Activated T-cell treated with anti-CD3 and anti-CD28 coated beads for 4 hours (primary cell): Measurements from ENCODE around the gene IL21R.
"Not testable (repeated sequence)": the region's sequence is repeated elsewhere in the genome, so short reads cannot be mapped to it uniquely, and the experiment has no call there.

ENCODE experiments used
- DNase-seq: peaks from one replicate; pipeline ENCODE4 v3.0.0-alpha.2; 2020

The IL21R gene

DNA sequence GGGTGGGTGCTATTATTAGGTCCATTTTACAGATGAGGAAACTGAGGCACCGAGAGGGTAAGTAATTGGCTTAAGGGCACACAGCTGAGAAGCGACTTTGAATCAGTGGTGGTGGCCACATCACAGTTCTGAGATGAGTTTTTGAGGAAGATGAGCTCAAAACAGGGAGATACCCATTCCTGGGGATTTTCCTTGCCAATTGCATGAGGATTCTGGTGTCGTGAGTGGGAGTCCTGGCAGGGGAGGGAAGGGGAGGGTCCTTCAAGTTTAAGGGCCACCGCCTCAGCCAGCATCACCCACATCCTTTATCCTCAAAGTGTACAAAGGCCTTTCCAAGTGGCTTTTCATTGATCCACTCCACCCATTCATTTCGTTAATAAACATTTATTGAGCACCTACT, 45.3 kb downstream of the IL21R start:
- DNase-seq: no peak

DNA sequence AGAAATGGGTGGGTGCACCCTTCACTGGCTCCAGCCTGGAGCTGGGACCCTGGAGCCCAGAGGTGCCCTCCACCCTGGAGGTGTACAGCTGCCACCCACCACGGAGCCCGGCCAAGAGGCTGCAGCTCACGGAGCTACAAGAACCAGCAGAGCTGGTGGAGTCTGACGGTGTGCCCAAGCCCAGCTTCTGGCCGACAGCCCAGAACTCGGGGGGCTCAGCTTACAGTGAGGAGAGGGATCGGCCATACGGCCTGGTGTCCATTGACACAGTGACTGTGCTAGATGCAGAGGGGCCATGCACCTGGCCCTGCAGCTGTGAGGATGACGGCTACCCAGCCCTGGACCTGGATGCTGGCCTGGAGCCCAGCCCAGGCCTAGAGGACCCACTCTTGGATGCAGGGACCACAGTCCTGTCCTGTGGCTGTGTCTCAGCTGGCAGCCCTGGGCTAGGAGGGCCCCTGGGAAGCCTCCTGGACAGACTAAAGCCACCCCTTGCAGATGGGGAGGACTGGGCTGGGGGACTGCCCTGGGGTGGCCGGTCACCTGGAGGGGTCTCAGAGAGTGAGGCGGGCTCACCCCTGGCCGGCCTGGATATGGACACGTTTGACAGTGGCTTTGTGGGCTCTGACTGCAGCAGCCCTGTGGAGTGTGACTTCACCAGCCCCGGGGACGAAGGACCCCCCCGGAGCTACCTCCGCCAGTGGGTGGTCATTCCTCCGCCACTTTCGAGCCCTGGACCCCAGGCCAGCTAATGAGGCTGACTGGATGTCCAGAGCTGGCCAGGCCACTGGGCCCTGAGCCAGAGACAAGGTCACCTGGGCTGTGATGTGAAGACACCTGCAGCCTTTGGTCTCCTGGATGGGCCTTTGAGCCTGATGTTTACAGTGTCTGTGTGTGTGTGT, 46.8 kb downstream of the IL21R start:
- DNase-seq: no peak

DNA sequence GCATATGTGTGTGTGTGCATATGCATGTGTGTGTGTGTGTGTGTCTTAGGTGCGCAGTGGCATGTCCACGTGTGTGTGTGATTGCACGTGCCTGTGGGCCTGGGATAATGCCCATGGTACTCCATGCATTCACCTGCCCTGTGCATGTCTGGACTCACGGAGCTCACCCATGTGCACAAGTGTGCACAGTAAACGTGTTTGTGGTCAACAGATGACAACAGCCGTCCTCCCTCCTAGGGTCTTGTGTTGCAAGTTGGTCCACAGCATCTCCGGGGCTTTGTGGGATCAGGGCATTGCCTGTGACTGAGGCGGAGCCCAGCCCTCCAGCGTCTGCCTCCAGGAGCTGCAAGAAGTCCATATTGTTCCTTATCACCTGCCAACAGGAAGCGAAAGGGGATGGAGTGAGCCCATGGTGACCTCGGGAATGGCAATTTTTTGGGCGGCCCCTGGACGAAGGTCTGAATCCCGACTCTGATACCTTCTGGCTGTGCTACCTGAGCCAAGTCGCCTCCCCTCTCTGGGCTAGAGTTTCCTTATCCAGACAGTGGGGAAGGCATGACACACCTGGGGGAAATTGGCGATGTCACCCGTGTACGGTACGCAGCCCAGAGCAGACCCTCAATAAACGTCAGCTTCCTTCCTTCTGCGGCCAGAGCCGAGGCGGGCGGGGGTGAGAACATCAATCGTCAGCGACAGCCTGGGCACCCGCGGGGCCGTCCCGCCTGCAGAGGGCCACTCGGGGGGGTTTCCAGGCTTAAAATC, 47.6 kb downstream of the IL21R start:
- peak; percentile 75 for DNase-seq

DNA sequence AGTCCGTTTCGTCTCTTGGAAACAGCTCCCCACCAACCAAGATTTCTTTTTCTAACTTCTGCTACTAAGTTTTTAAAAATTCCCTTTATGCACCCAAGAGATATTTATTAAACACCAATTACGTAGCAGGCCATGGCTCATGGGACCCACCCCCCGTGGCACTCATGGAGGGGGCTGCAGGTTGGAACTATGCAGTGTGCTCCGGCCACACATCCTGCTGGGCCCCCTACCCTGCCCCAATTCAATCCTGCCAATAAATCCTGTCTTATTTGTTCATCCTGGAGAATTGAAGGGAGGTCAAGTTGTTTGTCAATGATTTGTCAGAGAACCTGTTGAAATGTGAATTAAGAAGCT, 48.2 kb downstream of the IL21R start:
- DNase-seq: no peak

DNA sequence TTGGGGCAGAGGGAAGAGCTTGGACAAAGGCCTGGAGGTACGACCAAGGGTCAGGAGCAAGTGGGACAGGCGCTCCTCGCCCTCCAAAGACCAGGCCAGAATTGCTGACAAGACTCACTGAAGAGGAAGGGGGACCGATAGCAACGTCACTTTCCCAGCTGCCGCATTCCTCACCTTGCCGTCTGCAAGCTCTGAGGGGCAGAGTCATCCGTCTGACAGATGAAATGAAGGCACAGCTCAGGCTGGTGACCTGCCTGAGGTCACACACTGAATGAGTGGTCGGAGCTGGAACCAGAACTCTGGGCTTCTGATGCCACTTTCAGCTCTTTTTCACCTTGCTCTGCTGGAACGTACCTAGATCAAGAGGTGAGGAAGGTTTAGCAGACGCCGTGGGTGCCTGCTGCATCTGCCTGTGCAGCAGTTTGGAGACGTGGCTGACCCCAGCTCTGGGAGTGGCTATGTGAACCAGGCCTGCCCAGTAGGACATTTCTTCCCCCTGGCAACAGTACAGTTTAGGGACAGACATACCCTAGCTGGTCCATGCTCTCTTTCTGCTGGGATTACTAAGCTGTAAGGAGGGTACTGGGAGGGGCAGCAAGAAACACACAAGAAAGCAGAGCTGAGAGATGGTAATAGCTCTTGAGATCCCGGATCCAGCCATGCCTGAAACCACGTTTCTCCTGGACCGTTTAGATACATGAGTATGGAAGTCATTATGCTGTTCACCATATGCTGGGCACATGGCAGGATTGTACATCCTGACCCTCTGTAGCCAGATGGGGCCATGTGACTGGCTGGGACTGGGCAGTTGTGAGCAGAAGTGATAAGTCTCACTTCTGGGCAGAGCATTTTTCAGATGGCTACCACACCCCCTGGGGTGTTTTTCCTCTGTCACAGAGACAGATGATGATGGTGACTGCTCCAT, 50.9 kb downstream of the IL21R start:
- DNase-seq: no peak

DNA sequence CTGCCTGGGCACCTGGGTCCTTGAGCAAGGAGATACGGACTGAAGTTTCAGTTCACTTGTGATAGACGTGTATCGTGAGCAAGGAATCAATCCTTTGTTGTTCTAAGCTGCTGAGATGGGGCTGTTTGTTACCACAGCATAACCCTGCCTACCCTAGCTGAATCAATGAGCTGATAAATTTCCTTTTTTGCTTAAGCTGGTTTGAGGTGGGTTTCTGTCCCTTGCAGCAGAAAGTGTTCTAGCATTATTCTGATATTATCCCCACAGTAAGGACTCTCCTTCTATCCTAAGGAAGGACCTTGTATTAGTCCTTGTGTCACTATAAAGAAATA, 51.5 kb downstream of the IL21R start:
- DNase-seq: no peak

DNA sequence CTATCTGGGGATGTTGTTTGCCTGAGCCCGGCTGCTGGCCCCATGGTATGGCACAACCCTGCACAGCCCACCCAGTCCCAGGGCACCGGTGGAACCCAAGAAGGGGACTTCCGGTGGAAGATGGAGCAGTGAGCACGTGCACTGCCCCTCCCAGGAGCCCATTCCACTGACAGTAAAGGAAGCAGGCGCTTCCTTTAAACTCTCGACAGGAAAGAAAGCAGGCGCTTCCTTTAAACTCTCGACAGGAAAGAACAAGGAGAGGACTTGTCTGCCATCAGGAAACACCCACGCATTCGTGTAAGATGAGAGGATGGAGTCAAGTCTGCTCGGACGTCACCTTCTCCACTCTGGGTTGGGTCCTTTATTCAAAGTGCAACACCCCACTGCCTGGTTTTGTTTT, 53.7 kb downstream of the IL21R start:
- no peak for DNase-seq

DNA sequence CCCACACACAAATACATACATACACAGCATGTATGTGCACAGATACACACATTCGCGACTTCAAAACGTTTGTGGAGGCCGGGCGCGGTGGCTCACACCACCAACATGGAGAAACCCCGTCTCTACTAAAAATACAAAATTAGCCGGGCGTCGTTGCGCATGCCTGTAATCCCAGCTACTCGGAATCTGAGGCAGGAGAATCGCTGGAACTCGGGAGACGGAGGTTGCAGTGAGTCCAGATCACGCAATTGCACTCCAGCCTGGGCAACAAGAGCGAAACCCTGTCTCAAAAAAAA, 55.6 kb downstream of the IL21R start:
- not testable (repeated sequence) for DNase-seq

DNA sequence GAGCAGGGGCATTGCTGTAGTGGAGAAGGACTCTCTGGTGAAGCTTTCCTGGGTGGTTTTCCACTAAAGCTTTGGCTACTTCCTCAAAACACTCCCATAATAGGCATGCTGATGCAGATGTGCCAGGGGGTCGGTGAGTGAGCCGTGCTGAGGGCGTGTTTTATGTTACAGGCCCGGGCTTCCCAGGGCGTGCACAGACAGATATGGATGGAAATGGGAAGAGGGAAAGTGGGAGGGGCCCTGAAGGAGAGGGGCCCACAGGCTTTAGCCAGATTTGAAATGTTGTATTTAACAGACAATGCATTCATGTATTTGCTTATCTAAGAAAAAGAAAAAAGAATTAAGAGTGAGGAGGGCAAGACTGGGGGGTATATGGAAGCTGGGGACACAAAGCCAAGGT, 56.3 kb downstream of the IL21R start:
- DNase-seq: no peak

DNA sequence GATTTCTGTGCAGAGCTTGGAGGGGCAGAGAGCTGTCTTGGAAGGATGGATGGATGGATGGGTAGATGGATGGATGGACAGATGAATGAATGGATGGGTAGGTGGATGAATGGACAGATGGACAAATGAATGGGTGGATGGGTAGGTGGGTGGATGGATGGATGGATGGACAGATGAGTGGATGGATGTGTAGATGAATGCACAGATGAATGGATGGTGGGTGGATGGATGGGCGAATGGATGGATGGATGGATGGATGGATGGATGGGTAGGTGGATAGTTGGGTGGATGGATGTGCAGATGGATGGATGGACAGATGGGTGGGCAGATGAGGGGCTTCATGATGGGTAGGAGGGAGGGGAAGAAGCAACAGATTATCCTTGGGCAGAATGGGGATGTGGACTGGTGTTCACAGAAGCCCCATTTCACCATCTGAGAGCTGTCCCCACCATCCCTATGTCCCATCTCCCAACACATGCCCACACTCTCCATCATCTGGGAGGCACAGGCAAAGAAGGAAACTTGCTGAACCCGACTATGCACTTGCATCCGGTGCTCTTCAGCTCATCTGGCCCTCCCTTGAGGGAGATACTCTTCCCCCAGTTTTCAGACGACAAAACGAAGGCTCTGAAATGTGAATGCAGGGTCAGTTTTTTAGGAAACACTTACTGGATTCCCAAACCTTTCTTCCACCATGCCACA, 57.2 kb downstream of the IL21R start:
- DNase-seq: no peak

DNA sequence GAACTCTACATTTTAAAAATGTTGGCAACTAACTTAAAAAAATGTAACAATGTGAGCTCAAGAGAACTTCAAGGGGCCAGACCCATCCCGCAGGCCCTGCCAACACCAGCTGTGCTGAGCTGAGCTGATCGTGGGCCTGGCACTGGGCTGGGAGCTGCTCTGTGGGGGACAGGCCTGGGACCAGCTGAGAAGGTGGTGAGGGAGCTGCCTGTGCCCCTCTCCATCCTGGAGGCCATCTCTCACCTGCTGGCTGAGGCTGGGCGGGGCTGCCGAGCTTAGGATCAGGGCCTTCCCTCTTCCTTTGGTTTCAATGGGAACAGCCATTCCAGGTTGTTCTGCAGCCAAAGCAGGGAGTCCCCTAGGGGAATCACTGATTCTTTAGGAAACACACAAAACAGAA, 58.2 kb downstream of the IL21R start:
- no peak for DNase-seq

DNA sequence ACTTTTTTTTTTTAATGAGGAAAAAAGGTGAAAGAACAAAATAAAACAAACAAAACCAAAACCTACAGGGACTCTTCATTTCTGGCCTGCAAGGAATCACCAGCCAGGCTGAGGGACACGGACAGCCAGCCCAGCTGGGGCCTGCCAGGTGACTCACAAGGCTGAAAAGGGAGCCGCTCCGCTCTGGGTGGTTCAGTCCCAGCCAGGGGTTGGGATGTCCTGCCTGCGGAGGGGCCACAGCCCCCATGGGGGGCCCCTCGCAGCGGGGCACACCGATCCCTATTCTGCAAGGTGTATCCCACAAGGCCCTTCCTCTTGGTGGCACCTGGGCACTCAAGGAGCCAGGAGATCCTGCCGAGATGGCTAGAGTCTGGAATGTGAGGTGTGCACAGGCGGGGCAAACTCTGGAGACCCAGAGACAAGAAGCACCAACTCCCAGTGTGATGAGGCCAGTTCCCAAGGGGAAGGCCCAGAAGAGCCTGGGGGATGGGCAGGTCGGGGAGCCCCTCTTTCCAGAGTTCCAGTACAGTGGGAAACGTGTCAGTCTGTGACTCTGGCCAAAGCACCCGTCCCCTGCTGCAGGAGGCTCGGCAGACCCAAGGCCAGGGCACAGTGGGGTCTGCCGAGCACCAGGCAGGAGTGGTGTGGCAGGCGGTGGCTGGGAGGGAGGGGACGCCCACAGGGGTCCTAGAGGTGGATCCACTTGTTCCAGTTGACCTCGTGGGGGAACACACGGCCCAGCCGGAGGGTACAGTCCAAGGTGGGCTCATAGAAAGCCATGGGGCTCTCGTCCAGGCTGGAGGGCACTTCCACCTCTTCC, 58.9 kb downstream of the IL21R start:
- no peak for DNase-seq

DNA sequence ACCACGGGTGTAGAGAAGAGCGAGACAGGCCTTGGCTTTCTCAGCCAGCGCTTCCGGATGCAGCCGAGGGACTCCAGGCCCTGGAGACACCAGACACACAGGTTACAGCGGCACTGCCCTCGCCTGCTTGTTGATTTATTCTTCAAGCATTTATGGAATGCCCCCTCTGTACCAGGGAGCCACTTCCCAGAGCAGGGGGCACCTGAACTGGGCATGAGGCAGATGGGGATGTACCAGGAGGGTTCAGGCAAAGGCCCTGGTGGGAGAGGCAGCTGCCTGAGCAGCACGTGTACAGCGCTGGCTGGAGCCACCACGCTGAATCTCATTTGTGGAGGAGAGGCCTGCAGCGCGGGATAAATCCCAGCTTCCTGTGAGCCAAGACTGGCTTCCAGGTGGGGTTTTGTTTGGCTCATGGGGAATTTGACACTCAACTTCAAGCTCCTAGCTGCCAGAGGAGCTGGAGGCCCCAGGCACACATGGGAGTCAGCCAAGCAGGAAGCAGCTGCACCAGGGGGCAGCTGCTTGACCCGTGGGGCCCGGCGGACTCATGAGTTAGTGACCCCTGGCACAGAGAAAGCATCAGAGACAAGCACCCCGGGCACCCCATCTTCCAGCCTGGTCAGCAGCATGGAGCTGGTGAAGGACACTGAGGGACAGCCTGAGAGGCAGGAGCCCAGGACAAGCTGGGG, 59.7 kb downstream of the IL21R start:
- DNase-seq: no peak

DNA sequence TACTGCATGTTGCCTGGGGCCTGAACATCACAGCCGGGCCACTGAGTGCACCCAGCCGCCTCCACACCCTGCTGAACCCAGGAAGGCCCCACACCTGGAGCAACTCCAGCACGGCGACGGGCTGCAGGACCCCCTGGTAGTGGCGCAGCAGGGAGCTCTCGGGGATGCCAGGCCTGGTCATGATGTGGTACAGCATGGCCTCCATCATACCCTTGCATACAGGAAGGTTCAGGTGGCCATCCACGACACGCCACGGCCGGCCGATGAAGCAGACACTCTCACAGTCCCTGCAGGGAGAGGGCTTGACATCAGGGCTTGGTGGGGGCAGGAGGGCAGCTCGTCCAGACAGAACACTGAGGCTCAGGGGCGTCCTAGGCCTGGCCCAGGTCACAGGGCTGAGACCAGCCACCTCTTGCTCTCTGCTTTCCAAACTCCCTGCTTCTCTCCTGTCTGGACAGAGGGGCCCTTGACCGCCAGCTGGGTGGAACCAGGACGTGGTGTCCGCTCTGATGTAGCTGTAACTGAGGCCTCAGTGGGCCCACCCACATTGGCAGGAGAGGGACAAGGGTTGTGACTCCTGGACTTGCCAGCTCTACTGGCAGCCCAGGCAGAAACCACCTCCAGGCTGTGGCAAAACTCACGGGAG, 60.3 kb downstream of the IL21R start:
- no peak for DNase-seq

DNA sequence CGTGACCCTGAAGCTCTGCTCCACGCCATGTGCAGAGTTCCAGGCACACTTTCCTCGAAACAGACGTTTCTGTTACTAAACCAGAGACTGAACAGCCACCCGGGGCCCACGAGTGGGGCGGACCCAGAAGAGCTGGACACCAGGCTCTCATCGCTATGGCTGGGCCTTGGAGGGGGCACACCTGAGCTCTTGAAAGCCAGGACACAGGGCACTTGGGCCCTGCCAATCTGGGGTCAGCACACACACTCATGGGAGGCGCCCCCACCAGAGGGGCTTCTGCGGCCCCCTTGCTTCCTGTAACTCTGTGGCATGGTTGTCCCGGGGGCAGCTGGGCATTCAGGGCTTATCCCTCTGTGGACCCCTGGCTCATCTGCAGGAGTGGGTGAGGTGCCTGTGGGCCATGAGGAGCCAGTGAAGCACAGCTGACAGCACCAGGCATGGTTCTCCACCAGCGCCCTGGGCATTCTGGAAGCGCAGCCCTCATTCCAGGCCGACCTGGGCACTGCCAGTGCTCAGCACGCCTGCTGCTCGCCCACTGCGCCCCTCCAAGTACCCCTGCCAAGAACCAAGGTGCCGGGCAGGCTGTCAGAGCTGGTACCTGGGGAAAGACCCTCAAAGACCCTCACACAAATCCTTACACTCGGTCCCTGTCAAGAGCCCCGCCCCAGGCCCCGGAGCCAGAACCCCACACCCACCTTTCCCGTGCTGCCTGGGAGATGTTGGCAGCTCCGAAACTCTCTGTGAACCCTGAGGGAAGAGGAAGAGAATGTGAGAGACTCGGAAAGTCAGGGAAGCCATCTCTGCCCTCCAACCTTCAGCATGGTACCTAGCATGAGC, 61.1 kb downstream of the IL21R start:
- DNase-seq: no peak

DNA sequence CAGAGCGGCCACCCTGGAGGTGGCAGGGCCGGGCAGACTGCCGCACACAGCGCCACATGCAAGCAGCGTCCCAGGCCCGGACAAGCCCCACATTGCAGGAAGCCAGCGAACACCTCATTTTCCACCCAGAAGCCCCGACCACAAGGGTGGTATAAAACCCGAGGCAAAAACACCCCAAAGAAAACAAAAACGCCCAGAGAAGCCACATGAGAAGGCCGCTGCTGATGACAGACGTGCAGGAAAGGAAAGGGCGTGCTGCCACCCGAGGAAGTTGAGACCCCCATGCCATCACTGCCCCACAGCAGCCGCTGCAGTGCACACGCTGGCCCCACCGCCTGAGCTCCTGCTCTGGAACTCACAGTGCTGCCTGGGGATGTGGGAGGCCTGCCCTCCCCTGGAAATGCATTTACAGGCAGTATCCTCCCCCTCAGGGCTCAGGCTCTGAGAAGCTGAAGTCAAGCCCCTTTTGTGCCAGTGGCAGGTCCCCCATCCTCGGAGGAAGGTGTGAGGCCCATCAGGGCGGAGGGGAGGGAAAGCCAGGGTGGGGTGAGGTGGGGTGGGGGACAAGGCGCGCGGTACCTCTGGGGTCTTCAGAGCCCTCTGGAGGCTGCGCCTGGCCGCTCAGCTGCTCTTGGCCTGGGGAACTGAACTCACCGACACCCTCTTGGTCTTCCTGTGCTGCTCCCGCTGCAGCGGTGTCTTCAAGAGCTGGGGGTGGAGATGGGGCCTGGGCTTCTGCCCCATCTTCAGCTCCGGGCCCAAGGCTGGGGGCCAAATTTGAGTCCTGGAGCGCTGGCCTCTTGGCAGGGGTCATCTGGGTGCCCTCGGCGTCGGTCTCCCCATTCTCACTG, 62.0 kb downstream of the IL21R start:
- no peak for DNase-seq

DNA sequence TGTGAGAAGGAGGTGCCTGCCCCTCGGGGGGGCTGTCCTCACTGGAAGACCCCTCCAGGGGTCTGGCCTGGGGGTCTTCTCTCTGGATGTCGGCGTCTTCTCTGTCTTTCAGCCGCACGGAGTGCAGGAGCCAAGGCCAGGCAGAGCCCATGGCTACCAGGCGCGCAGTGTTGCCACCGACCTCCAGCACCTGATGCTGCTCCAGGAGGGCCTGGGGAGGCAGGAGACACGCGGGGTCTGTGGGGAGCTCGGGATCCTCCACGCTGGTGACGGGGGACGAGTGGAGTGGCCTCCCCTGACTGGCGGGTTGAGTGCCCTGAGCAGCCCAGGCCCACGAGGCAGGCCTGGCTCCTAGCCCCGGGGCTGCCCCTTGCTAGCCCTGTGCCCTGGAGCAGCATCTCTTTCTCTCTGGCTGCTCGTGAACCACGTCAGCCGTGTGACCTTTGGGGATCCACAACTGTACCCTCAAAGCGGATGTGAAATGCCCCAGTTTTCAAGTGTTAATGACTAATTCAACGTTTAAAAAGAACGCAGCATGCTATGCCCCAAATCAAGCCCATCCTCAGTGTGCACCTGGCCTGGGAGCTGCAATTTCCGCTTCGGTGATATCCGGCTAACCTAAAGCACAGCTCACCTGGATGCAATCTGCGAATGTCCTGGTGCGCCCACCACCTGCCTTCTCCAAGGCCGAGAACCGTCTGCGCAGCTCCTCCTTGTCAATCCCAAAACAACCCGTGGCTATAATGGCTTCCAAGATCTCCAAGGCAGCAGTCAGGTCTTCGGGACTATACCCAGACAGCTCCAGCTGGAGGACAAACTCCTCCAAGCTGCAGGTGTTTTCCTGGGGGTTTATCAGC, 62.9 kb downstream of the IL21R start:
- no peak for DNase-seq

DNA sequence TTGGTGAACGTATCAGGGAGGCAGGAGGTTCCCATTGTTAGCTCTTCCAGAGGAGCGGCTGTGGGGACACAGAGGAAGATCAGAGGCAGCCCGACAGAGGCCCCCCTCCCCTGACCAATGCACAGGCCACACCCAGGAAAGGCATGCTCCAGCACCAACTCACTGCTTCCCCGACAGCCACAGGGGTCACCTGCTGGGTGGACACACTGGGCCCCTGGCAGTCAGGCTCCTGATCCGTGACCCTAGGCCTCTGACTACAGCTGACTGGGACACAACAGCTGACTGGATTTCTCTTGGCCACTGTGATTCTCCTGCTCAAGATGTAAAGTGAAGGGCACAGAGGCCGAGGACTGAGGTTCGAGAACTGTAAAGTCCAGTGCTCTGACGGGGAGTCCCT, 63.5 kb downstream of the IL21R start:
- DNase-seq: no peak
